ENCODE data around the gene CDH8. TPM values are rescaled to one million over a fixed set of nuclear protein-coding genes. Genes with fewer than 3 reads are reported as not detected.

Gene CDH8
- total RNA-seq, 1 donor from 2014 or later = 23.7 TPM

- no peak overlapping the region for H3K27ac ChIP-seq
- H3K4me3 ChIP-seq = no peak overlapping the region
- Mint-ChIP-seq H3K4me1 (peaks cover 4% of the 10 kb centered on the region), H3K4me3 (no peak overlapping the region), H3K9me3 (no peaks in the 10 kb centered on the region), H3K27ac (no peak overlapping the region), H3K36me3 (no peaks in the 10 kb centered on the region), H3K27me3 (ENCODE audit: insufficient read depth, low read depth) (peaks cover 3% of the 10 kb centered on the region)
- no peaks in the 10 kb centered on the region for H3K27me3 ChIP-seq
- H3K36me3 ChIP-seq = no peaks in the 10 kb centered on the region
- TF ChIP-seq EZH2 (IDR thresholded peaks at IDR 0.05) (no peak), EZH2phosphoT487 (IDR thresholded peaks at IDR 0.05) (no peak), CTCF (IDR thresholded peaks at IDR 0.05) (no peak)
- H3K4me1 ChIP-seq = no peaks in the 10 kb centered on the region
- no peaks in the 10 kb centered on the region for H4K20me1 ChIP-seq (ENCODE audit: low read depth)
- no peaks in the 10 kb centered on the region for H3K9me3 ChIP-seq (ENCODE audit: low read depth)
- no peak overlapping the region for H3K4me2 ChIP-seq
- no peak for DNase-seq (ENCODE audit: low spot score)
- H2AFZ ChIP-seq (replicated peaks) = no peak overlapping the region
- no peak overlapping the region for H3K9ac ChIP-seq
- no peaks in the 10 kb centered on the region for H3K79me2 ChIP-seq (ENCODE audit: low read depth)
- no peaks in the 10 kb centered on the region for H3F3A ChIP-seq (ENCODE audit: low read depth)
These were observed 40.6 kb upstream of the CDH8 start for GRCh38 chr16:62076886-62077285.

- no peak overlapping the region for H3K4me3 Mint-ChIP-seq
- H3K4me1 Mint-ChIP-seq = peaks cover 6% of the 10 kb centered on the region
- Histone ChIP-seq H3K27ac (no peak overlapping the region), H3K9me3 (ENCODE audit: low read depth) (no peaks in the 10 kb centered on the region), H4K20me1 (ENCODE audit: low read depth) (no peaks in the 10 kb centered on the region), H3K36me3 (no peaks in the 10 kb centered on the region), H3K27me3 (no peaks in the 10 kb centered on the region), H3K4me2 (no peak overlapping the region), H3K4me1 (peaks cover 7% of the 10 kb centered on the region), H3K9ac (no peak overlapping the region), H2AFZ (replicated peaks) (no peak overlapping the region), H3K79me2 (ENCODE audit: low read depth) (no peaks in the 10 kb centered on the region), H3K4me3 (no peak overlapping the region), H3F3A (ENCODE audit: low read depth) (peaks cover 9% of the 10 kb centered on the region)
- peak; percentile 24 for DNase-seq (ENCODE audit: low spot score)
- no peaks in the 10 kb centered on the region for H3K9me3 Mint-ChIP-seq
- peaks cover 2% of the 10 kb centered on the region for H3K27me3 Mint-ChIP-seq (ENCODE audit: insufficient read depth, low read depth)
- TF ChIP-seq CTCF (IDR thresholded peaks at IDR 0.05) = peak; percentile 47
- no peak for TF ChIP-seq EZH2 (IDR thresholded peaks at IDR 0.05)
- no peak for TF ChIP-seq EZH2phosphoT487 (IDR thresholded peaks at IDR 0.05)
- H3K27ac Mint-ChIP-seq = no peak overlapping the region
- no peaks in the 10 kb centered on the region for H3K36me3 Mint-ChIP-seq
These were observed 32.5 kb upstream of the CDH8 start for GRCh38 chr16:62068747-62069146.

- DNase-seq (ENCODE audit: low spot score) = no peak
- no peak overlapping the region for H3K4me3 ChIP-seq
- peaks cover 12% of the 10 kb centered on the region for H3K4me1 Mint-ChIP-seq
- H3K4me3 Mint-ChIP-seq = no peak overlapping the region
- H3K27me3 Mint-ChIP-seq (ENCODE audit: insufficient read depth, low read depth) = peaks cover 4% of the 10 kb centered on the region
- no peaks in the 10 kb centered on the region for H3K27me3 ChIP-seq
- TF ChIP-seq CTCF (IDR thresholded peaks at IDR 0.05) = no peak
- TF ChIP-seq EZH2phosphoT487 (IDR thresholded peaks at IDR 0.05) = no peak
- no peak for TF ChIP-seq EZH2 (IDR thresholded peaks at IDR 0.05)
- H3K36me3 ChIP-seq = no peaks in the 10 kb centered on the region
- H3K27ac ChIP-seq = no peak overlapping the region
- peaks cover 16% of the 10 kb centered on the region for H3F3A ChIP-seq (ENCODE audit: low read depth)
- H3K9me3 Mint-ChIP-seq = no peaks in the 10 kb centered on the region
- no peaks in the 10 kb centered on the region for H3K9me3 ChIP-seq (ENCODE audit: low read depth)
- no peak overlapping the region for H3K4me2 ChIP-seq
- no peaks in the 10 kb centered on the region for H3K36me3 Mint-ChIP-seq
- H3K27ac Mint-ChIP-seq = no peak overlapping the region
- no peaks in the 10 kb centered on the region for H3K79me2 ChIP-seq (ENCODE audit: low read depth)
- no peak overlapping the region for H3K9ac ChIP-seq
- H3K4me1 ChIP-seq = peaks cover 13% of the 10 kb centered on the region
- H4K20me1 ChIP-seq (ENCODE audit: low read depth) = no peaks in the 10 kb centered on the region
- no peak overlapping the region for H2AFZ ChIP-seq (replicated peaks)
These were observed 31.7 kb upstream of the CDH8 start for GRCh38 chr16:62067981-62068380.

Data from neural progenitor cell (in vitro differentiated cells).